ENCODE results near the gene ROBO2. TPM values are rescaled to one million over a fixed set of nuclear protein-coding genes. Genes with fewer than 3 reads are reported as not detected.

Gene ROBO2
- total RNA-seq, 2 donors from 2014 or later: 2.5 to 2.9 TPM

DNA sequence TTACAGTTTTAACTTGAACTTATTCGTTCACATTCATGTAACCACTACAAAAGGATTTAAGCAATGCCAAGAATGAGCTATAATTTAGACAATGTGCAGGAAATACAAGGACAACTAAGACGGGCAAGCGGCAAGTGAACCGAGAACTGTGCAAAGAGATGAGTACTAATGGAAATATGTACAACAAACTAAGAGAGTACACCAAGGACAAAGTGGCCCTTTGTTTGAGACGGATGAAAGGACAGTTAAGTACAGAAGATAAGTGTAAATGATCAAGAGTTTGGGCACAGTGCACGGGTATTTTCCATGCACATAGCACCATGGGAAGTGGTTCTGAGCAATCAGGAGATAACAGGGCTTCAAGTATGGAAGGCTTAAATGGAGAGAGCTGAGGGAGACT lies 281.7 kb downstream of the ROBO2 start:
- Mint-ChIP-seq H3K9me3 (no peaks in the 10 kb centered on the region), H3K27me3 (ENCODE audit: insufficient read depth) (peaks cover 44% of the 10 kb centered on the region), H3K27ac (no peak overlapping the region), H3K36me3 (ENCODE audit: low read depth) (no peaks in the 10 kb centered on the region), H3K4me1 (peaks cover under 1% of the 10 kb centered on the region), H3K4me3 (no peak overlapping the region)
- Histone ChIP-seq H3K27ac (ENCODE audit: low read depth, low read length) (no peak overlapping the region), H3K36me3 (ENCODE audit: control insufficient read depth, insufficient read depth, low read length) (no peaks in the 10 kb centered on the region), H3K9me3 (ENCODE audit: control insufficient read depth, low read length) (no peaks in the 10 kb centered on the region), H3K4me1 (ENCODE audit: control insufficient read depth, insufficient read depth, low read length) (no peaks in the 10 kb centered on the region), H3K9ac (ENCODE audit: extremely low read depth, low read length, poor library complexity, severe bottlenecking) (no peak overlapping the region), H3K4me3 (ENCODE audit: low read length) (no peak overlapping the region), H3K27me3 (ENCODE audit: control insufficient read depth, insufficient read depth, low read length, poor library complexity, severe bottlenecking) (peaks cover 51% of the 10 kb centered on the region)
- TF ChIP-seq, protein P1, sequence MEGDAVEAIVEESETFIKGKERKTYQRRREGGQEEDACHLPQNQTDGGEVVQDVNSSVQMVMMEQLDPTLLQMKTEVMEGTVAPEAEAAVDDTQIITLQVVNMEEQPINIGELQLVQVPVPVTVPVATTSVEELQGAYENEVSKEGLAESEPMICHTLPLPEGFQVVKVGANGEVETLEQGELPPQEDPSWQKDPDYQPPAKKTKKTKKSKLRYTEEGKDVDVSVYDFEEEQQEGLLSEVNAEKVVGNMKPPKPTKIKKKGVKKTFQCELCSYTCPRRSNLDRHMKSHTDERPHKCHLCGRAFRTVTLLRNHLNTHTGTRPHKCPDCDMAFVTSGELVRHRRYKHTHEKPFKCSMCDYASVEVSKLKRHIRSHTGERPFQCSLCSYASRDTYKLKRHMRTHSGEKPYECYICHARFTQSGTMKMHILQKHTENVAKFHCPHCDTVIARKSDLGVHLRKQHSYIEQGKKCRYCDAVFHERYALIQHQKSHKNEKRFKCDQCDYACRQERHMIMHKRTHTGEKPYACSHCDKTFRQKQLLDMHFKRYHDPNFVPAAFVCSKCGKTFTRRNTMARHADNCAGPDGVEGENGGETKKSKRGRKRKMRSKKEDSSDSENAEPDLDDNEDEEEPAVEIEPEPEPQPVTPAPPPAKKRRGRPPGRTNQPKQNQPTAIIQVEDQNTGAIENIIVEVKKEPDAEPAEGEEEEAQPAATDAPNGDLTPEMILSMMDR (conservative IDR thresholded peaks at IDR 0.05): no peak
- 88 to 98% methylated on average over 5 to 6 of the region's 6 CpGs for WGBS, 2 experiments (ENCODE audit: insufficient coverage in 1 of 2, insufficient read length in 1 of 2)
- no peak for DNase-seq

DNA sequence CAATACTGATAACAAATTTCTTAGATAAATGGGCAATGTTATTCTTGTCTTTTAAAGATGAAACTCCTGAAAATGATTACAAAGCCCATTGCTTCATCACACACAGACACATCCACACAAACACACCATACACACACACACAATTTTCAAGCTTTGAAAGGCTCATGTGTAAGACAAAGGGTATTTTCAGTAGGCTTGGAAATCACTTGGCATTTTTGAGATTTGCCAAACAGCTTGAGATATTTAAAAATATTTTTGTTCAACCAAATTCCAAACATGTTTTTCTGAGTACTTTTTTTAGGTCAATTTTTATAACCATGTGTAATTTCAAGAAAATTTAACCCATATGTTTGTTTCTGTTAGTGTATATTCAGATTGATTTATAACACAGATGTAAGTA lies 283.7 kb downstream of the ROBO2 start:
- Histone ChIP-seq H3K9ac (ENCODE audit: extremely low read depth, low read length, poor library complexity, severe bottlenecking) (no peak overlapping the region), H3K27me3 (ENCODE audit: control insufficient read depth, insufficient read depth, low read length, poor library complexity, severe bottlenecking) (peaks cover 71% of the 10 kb centered on the region), H3K4me1 (ENCODE audit: control insufficient read depth, insufficient read depth, low read length) (no peaks in the 10 kb centered on the region), H3K9me3 (ENCODE audit: control insufficient read depth, low read length) (no peaks in the 10 kb centered on the region), H3K36me3 (ENCODE audit: control insufficient read depth, insufficient read depth, low read length) (no peaks in the 10 kb centered on the region), H3K4me3 (ENCODE audit: low read length) (no peak overlapping the region), H3K27ac (ENCODE audit: low read depth, low read length) (no peak overlapping the region)
- H3K9me3 Mint-ChIP-seq: no peaks in the 10 kb centered on the region
- no peak for DNase-seq
- H3K27ac Mint-ChIP-seq: no peak overlapping the region
- peaks cover 63% of the 10 kb centered on the region for H3K27me3 Mint-ChIP-seq (ENCODE audit: insufficient read depth)
- TF ChIP-seq, protein P1 (conservative IDR thresholded peaks at IDR 0.05): no peak
- H3K36me3 Mint-ChIP-seq (ENCODE audit: low read depth): no peaks in the 10 kb centered on the region
- peaks cover 1% of the 10 kb centered on the region for H3K4me1 Mint-ChIP-seq
- H3K4me3 Mint-ChIP-seq: no peak overlapping the region

DNA sequence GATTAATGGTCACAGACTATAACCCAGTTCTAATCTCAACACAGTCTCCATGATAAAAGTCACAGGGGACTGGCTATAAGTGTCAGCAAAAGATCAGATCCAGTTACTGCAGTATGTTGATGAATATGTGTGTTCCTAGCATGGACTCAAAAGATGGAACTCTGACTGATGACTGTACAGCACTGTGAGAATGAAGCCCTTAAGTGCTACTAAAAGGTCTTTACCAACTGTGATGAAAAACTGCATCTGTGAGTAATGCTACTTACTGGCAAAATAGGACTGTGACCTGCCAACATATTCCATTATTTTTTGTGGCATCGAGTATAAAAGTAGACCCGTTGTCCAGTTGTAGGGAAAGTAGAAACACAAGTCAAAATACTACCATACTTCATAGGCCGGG lies 284.2 kb downstream of the ROBO2 start:
- Histone ChIP-seq H3K27ac (ENCODE audit: low read depth, low read length) (no peak overlapping the region), H3K9me3 (ENCODE audit: control insufficient read depth, low read length) (no peaks in the 10 kb centered on the region), H3K4me1 (ENCODE audit: control insufficient read depth, insufficient read depth, low read length) (no peaks in the 10 kb centered on the region), H3K4me3 (ENCODE audit: low read length) (no peak overlapping the region), H3K9ac (ENCODE audit: extremely low read depth, low read length, poor library complexity, severe bottlenecking) (no peak overlapping the region), H3K36me3 (ENCODE audit: control insufficient read depth, insufficient read depth, low read length) (no peaks in the 10 kb centered on the region), H3K27me3 (ENCODE audit: control insufficient read depth, insufficient read depth, low read length, poor library complexity, severe bottlenecking) (peaks cover 76% of the 10 kb centered on the region)
- H3K4me1 Mint-ChIP-seq: peaks cover 1% of the 10 kb centered on the region
- WGBS, 2 experiments (ENCODE audit: insufficient coverage in 1 of 2, insufficient read length in 1 of 2): 85 to 94% methylated on average over 3 of the region's 3 CpGs
- TF ChIP-seq, protein P1 (conservative IDR thresholded peaks at IDR 0.05): no peak
- no peak overlapping the region for H3K4me3 Mint-ChIP-seq
- no peaks in the 10 kb centered on the region for H3K36me3 Mint-ChIP-seq (ENCODE audit: low read depth)
- peaks cover 68% of the 10 kb centered on the region for H3K27me3 Mint-ChIP-seq (ENCODE audit: insufficient read depth)
- DNase-seq: no peak
- H3K27ac Mint-ChIP-seq: no peak overlapping the region
- no peaks in the 10 kb centered on the region for H3K9me3 Mint-ChIP-seq
